IPS-11a (cell line): Measurements from ENCODE around the gene SBK2.

Source experiments
- H3K4me3 ChIP-seq: one replicate; pipeline ENCODE4 v1.5.1; 2013; ENCODE audit warnings: low read depth, low read length, control low read depth

The SBK2 gene

GRCh38 chr19:55487924-55488687 lies 48.8 kb downstream of the SBK2 start, which contains the start of gene SSC5D:
Gene SSC5D, plus strand, starts transcription at chr19:55488436. Its CDS starts 154 bp downstream, at chr19:55488590.
- H3K4me3 ChIP-seq = no peak within 1 kb of the TSS

DNA sequence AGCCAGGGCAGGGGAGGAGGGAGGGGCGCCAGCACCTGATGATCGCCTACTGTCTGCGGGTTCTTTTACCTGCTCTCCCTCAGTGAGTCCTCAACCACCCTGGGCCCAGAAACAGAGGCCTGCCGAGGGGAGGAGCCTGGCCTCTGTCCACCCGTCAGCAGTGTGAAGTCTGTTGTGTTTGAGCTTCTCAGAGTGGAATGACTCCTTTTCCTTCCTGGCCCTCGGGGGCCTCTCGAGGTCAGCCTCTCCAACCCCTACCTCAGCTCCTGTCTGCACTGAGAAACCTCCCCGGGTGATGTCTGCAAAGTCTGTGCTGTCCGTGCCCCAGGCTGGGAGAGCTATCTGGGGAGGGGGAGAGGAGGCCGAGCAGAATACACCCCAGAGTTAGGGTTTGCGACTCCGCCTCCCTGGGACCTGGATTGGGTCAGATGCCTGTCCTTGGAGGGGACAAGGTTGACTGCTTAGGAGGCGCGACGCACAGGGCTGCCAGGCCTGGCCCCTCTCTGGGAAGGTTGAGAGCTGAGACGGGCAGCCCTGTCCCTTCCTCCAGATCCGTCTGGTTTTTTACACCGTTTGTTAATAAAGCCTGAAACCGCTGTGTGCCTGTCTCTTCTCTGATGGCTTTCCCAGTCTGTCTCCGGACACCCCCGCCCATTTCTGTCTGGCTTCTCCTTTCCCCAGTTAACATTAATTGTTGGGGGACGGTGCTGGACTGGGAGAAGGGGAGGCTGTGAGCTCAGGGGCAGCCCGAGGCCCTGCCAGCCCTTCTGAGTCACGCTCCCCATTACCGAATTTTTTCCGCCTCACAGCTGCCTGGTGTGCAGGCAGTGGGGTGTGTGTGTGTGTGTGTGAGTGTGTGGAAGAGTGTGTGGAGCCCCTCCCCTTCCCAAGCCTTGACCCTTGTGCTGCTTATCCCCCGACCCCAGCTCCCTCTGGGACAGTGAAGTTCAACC lies 49.7 kb downstream of the SBK2 start:
- H3K4me3 ChIP-seq = no peak overlapping the region

DNA sequence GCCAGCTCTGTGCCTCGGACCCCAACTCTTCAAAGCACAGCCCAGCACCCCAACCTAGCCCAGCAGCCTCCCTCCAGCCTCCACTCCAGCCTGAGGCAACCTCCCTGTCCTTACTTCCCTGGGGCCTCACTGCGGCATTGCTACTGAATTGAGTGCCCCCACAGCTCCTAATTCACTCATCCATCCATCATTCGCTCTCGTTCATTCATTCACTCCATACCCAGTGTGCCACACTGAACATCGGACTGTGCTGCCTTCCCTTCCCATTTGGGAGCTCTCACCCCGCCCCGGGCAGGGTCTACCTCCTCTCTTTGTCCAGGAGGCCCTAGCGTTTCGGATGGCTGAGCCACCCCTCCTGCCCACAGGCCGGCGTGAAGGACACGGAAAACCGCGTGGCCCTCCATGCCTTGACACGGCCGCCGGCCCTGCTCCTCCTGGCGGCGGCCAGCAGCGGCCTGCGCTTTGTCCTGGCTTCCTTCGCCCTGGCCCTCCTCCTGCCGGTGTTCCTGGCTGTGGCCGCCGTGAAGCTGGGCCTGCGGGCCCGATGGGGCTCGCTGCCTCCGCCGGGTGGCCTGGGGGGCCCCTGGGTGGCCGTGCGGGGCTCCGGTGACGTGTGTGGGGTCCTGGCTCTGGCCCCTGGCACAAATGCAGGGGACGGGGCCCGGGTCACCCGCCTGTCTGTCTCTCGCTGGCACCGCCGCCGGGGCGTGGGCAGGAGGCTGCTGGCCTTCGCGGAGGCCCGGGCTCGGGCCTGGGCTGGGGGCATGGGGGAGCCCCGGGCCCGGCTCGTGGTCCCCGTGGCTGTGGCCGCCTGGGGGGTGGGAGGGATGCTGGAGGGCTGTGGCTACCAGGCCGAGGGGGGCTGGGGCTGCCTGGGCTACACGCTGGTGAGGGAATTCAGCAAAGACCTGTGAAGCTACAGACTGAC lies 50.6 kb downstream of the SBK2 start:
- no peak overlapping the region for H3K4me3 ChIP-seq

GRCh38 chr19:55485439-55486011 lies 51.4 kb downstream of the SBK2 start:
- peak overlapping the region; percentile 72 for H3K4me3 ChIP-seq

DNA sequence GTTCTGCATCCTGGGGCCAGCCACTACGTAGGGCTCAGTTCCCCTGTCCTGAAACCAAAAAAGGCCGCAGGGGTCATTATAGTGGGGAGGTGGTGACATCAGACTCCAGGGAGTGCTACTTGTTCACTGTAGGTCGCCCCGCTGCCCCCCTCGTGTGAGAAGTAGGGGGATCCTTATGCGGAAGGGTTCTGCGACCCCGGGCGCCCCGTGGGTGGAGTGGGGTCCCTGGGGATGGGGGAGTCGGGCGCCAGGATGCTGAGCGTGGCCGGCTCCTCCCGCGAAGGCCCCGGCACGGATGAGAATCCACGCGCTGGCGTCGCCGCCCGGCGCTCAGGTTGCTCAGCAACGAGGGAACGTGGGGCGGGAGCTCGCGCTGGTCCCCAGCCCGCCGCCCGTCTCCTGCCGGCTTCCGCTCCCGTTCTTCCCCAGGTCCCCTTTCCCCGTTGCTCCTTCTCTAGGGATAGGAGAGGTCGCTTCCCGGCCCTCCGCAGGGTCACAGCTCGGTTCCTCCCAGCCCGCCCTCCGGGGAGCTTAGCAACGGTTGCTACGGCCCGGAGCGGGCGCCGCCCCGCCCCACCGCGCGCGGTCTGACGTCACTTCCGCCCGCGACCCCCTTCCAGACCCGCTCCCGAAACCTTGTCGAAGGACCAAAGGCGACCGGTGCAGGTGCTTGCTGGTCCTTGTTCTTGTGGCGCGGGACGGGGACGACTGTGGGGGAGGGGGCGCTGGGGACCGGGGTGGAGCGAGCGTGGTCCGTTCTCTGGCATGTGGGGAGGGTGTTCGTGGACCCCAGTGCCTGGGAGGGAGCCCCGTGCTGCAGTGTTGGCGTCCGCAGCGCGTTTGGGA lies 52.1 kb downstream of the SBK2 start, which contains the start of gene NAT14:
NAT14 (plus strand) TSS at position 596 of the 846 bp plus-strand sequence. CDS start 521 bp downstream, outside the sequence.
- peak within 1 kb of the TSS; percentile 72 for H3K4me3 ChIP-seq

DNA sequence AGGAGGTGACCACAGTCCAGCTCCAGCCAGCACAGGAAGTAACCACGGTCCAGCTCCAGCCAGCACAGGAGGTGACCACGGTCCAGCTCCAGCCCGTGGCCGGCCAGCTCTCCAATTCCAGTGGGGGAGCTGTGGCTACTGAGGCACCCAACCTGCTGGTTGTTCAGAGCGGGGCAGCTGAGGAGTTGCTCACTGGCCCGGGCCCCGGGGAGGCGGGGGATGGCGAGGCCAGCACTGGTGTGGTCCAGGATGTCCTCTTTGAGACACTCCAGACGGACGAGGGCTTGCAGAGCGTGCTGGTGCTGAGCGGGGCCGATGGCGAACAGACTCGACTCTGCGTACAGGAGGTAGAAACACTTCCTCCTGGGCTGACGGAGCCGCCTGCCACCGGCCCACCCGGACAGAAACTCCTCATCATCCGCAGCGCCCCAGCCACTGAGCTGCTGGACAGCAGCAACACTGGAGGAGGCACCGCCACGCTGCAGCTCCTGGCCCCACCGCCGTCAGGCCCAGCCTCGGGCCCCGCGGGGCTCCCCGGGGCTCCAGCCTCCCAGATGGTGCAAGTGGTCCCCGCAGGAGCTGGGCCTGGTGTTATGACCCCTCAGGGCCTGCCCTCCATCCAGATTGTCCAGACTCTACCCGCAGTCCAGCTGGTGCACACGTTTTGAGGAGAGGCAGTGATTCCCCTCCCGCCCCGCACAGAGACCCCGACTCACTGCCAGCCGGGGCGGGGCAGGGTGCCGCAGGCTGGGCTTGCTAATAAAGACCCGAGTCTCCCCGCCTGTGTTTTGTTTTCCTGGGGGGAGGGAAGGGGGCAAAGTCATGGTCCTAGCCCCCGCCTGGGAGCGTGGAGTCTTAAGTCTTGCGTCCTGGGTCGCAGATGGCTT lies 53.0 kb downstream of the SBK2 start:
- peak overlapping the region; percentile 72 for H3K4me3 ChIP-seq

GRCh38 chr19:55482967-55483705 lies 53.8 kb downstream of the SBK2 start:
- no peak overlapping the region for H3K4me3 ChIP-seq

- H3K4me3 ChIP-seq = no peak overlapping the region
These were observed 54.6 kb downstream of the SBK2 start for GRCh38 chr19:55482156-55482961.

DNA sequence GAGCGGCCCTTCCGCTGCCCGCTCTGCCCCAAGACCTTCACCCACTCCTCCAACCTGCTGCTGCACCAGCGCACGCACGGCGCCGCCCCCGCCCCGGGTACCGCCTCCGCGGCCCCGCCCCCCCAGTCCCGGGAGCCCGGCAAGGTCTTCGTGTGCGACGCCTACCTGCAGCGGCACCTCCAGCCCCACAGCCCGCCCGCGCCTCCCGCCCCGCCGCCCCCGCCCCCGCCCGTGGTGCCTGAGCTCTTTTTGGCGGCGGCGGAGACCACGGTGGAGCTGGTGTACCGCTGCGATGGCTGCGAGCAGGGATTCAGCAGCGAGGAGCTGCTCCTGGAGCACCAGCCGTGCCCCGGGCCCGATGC lies 55.2 kb downstream of the SBK2 start:
- no peak overlapping the region for H3K4me3 ChIP-seq

GRCh38 chr19:55481148-55481793 lies 55.7 kb downstream of the SBK2 start:
- H3K4me3 ChIP-seq = no peak overlapping the region

GRCh38 chr19:55479451-55480230 lies 57.3 kb downstream of the SBK2 start:
- no peak overlapping the region for H3K4me3 ChIP-seq

GRCh38 chr19:55479045-55479444 lies 57.9 kb downstream of the SBK2 start:
- no peak overlapping the region for H3K4me3 ChIP-seq
